IPS-NIHi7 (cell line): ENCODE data around the gene BBS12.

Source experiments
- DNase-seq: peaks from one replicate; pipeline ENCODE4 v3.0.0; 2012; ENCODE audit warnings: mixed read lengths; ENCODE audit errors: extremely low spot score

The BBS12 gene

GRCh38 chr4:122732329-122733026 lies at the start of gene BBS12:
Gene BBS12 (plus strand): TSS chr4:122732704. CDS start chr4:122741893, 9,189 bp downstream.
- DNase-seq = peak; percentile 99

GRCh38 chr4:122686691-122687090 lies 45.8 kb upstream of the BBS12 start:
- no peak for DNase-seq

- DNase-seq = no peak
Observed at GRCh38 chr4:122687531-122688061, 44.9 kb upstream of the BBS12 start.

GRCh38 chr4:122688529-122689140 lies 43.9 kb upstream of the BBS12 start:
- no peak for DNase-seq

- no peak for DNase-seq
Observed at GRCh38 chr4:122689972-122690371, 42.5 kb upstream of the BBS12 start.

GRCh38 chr4:122691988-122692387 lies 40.5 kb upstream of the BBS12 start:
- no peak for DNase-seq

GRCh38 chr4:122692641-122693520 lies 39.6 kb upstream of the BBS12 start:
- DNase-seq = no peak

- DNase-seq = no peak
Observed at GRCh38 chr4:122695226-122695625, 37.3 kb upstream of the BBS12 start.

GRCh38 chr4:122700178-122700725 lies 32.3 kb upstream of the BBS12 start:
- no peak for DNase-seq

GRCh38 chr4:122701061-122701460 lies 31.4 kb upstream of the BBS12 start:
- DNase-seq = no peak

- no peak for DNase-seq
Observed at GRCh38 chr4:122701965-122702364, 30.5 kb upstream of the BBS12 start.

- DNase-seq = no peak
Observed at GRCh38 chr4:122702939-122703338, 29.6 kb upstream of the BBS12 start.

GRCh38 chr4:122703868-122704267 lies 28.6 kb upstream of the BBS12 start:
- DNase-seq = no peak

- DNase-seq = no peak
Observed at GRCh38 chr4:122705009-122705408, 27.5 kb upstream of the BBS12 start.

GRCh38 chr4:122705547-122706117 lies 26.9 kb upstream of the BBS12 start:
- DNase-seq = no peak

- no peak for DNase-seq
Observed at GRCh38 chr4:122706511-122706910, 26.0 kb upstream of the BBS12 start.

- no peak for DNase-seq
Observed at GRCh38 chr4:122707497-122707896, 25.0 kb upstream of the BBS12 start.

GRCh38 chr4:122709236-122709635 lies 23.3 kb upstream of the BBS12 start:
- no peak for DNase-seq

GRCh38 chr4:122710434-122711308 lies 21.8 kb upstream of the BBS12 start:
- no peak for DNase-seq

- DNase-seq = no peak
Observed at GRCh38 chr4:122711919-122712318, 20.6 kb upstream of the BBS12 start.

GRCh38 chr4:122712782-122713181 lies 19.7 kb upstream of the BBS12 start:
- DNase-seq = no peak
